Ovary (tissue), 9 donors: ENCODE measurements around the gene LINGO3. TPM values are rescaled to one million over a fixed set of nuclear protein-coding genes. Genes with fewer than 3 reads are reported as not detected.

Experiments used
- DNase-seq, 5 donors: peaks; one replicate each; pipeline ENCODE4 v3.0.0-alpha.2; 2019 to 2020
- H3K27ac ChIP-seq, 2 donors: fragments of 200-600 bp; one replicate each; pipeline versions ENCODE4 v1.5.1 to v1.8.0; 2019 to 2022
- H3K27me3 ChIP-seq: fragments of 200-600 bp; one replicate; pipeline ENCODE4 v1.8.0; 2022
- H3K36me3 ChIP-seq: fragments of 200-600 bp; sonication (generic); one replicate; pipeline ENCODE4 v1.5.1; 2019
- H3K4me1 ChIP-seq: one replicate; pipeline ENCODE4 v1.8.1; 2013; ENCODE audit warnings: mild to moderate bottlenecking, moderate library complexity; ENCODE audit not compliant: insufficient read depth
- H3K4me3 ChIP-seq: fragments of 200-600 bp; sonication (generic); one replicate; pipeline ENCODE4 v1.5.1; 2017
- H3K9me3 ChIP-seq, 2 donors: fragments of 200-600 bp in 1 of 2; sonication (generic) in 1 of 2; one replicate each; pipeline versions ENCODE4 v1.5.1 to v1.8.1; 2013 to 2019; ENCODE audit warnings: mild to moderate bottlenecking in 1 of 2, moderate library complexity in 1 of 2
- EP300 ChIP-seq: sonication (generic); formaldehyde crosslinking; IDR thresholded peaks from one replicate; pipeline ENCODE4 v1.6.1; 2017; ENCODE audit warnings: antibody characterized with exemption
- WGBS, 3 donors: extraction: QIAGEN DNeasy Blood & Tissue Kit in 1 of 3; methylation state at CpG; one replicate each; pipeline versions ENCODE4 v1.1.5 to v1.1.7; 2013 to 2017; 5-methylcytosine and 5-hydroxymethylcytosine counted together
- intact Hi-C, 4 donors: fragments of 100-400 bp; cut with DNase I; formaldehyde crosslinking; loops; one replicate each; pipeline versions ENCODE4 v1.11.0 to v1.15.1; 2022 to 2023
- polyA plus RNA-seq, 2 donors: library from polyadenylated mRNA; stranded (reverse); fragments of 200-250 nt in 1 of 2; fragments of 350-450 nt in 1 of 2; fragmentation: Illumina TruSeq in 1 of 2; extraction: RNeasy Lipid Tissue Mini Kit (QIAGEN cat#74804) in 1 of 2; gene quantifications; one replicate each; pipeline ENCODE4 v1.2.3, GENCODE V29; 2013 to 2014
- total RNA-seq, 7 donors: library from RNA; depleted of rRNA in 2 of 7; stranded (reverse); fragments of >200 nt in 2 of 7; fragmentation: NEBNext Ultra II Directional in 3 of 7; extraction: Animal tissue kit (Norgen Biotek cat#: 25700) in 3 of 7; gene quantifications; one replicate each; pipeline versions ENCODE4 v1.1.0 to v1.2.4, GENCODE V29; 2016 to 2023
- TF ChIP-seq, protein P1 (sequence below), 3 donors: fragments of 450-650 bp in 2 of 3; fragments of 200-600 bp in 1 of 3; IDR thresholded peaks; one replicate each; pipeline versions ENCODE4 v1.5.1 to v1.8.0; 2016 to 2022; ENCODE audit warnings: antibody characterized with exemption in 3 of 3, mild to moderate bottlenecking in 1 of 3
- donor health status: DM: no; HTN: no; CAD: no; lungs with moderate emphysema.
- donor health status: DM: no; HTN: no; CAD: no.
- donor health status: Bipolar disorder and iron deficiency.
- donor health status: DM: yes; HTN: yes; CAD: no.
- donor health status: DM: no; HTN: no; CAD: no.
- donor health status: DM: yes; HTN: yes; CAD: no.

The LINGO3 gene
- total and polyA plus RNA-seq, 9 donors: not detected

DNA sequence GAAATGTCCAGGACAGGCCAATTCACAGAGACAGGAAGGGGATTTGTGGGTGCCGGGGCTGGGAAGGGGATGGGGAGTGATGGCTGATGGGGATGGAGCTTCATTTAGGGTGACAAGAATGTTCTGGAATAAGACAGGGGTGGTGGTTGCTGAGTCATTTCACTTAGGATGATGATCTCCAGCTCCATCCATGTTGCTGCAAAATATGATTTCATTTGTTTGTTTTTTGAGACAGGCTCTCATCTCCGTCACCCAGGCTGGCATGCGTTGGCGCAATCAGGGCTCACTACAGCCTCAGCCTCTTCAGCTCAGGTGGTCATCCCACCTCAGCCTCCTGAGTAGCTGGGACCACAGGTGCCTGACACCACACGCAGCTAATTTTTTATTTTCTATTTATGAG, 48.6 kb downstream of the LINGO3 start:
- Histone ChIP-seq H3K27ac (no peak overlapping the region), H3K27me3 (no peaks in the 10 kb centered on the region), H3K36me3 (no peaks in the 10 kb centered on the region), H3K4me1 (no peaks in the 10 kb centered on the region), H3K4me3 (no peak overlapping the region), H3K9me3 (no peaks in the 10 kb centered on the region)
- intact Hi-C loops: no loop called here
- DNase-seq: no peak
- 89 to 92% (median 90%) methylated on average over 5 of the region's 5 CpGs for WGBS, 3 donors
- TF ChIP-seq, protein P1, sequence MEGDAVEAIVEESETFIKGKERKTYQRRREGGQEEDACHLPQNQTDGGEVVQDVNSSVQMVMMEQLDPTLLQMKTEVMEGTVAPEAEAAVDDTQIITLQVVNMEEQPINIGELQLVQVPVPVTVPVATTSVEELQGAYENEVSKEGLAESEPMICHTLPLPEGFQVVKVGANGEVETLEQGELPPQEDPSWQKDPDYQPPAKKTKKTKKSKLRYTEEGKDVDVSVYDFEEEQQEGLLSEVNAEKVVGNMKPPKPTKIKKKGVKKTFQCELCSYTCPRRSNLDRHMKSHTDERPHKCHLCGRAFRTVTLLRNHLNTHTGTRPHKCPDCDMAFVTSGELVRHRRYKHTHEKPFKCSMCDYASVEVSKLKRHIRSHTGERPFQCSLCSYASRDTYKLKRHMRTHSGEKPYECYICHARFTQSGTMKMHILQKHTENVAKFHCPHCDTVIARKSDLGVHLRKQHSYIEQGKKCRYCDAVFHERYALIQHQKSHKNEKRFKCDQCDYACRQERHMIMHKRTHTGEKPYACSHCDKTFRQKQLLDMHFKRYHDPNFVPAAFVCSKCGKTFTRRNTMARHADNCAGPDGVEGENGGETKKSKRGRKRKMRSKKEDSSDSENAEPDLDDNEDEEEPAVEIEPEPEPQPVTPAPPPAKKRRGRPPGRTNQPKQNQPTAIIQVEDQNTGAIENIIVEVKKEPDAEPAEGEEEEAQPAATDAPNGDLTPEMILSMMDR (IDR thresholded peaks at IDR 0.05): no peak
- no peak for TF ChIP-seq EP300

Other genes with a start within 250 kb of the LINGO3 start
- gene MOB3A, start 211.8 kb downstream of the LINGO3 start, total RNA-seq: 10 to 100 TPM; 16.6 to 61.5 (median 47.8) TPM
- 10 to 100 TPM; 21.1 to 22.5 TPM for gene MOB3A, start 211.8 kb downstream of the LINGO3 start, polyA plus RNA-seq
- 10 to 100 TPM in 5 of 7 donors, 1 to 10 TPM in 2; 4.5 to 24.5 (median 10.7) TPM for gene IZUMO4, start 211.2 kb downstream of the LINGO3 start, total RNA-seq
- 10 to 100 TPM in 1 of 2 donors, 1 to 10 TPM in 1; 1.8 to 31.7 TPM for gene IZUMO4, start 211.2 kb downstream of the LINGO3 start, polyA plus RNA-seq
- gene AP3D1, start 156.6 kb downstream of the LINGO3 start, total RNA-seq: 100 to 1,000 TPM in 1 of 7 donors, 10 to 100 TPM in 6; 36.7 to 102 (median 75.4) TPM
- gene AP3D1, start 156.6 kb downstream of the LINGO3 start, polyA plus RNA-seq: 10 to 100 TPM; 43.5 to 49.9 TPM
- gene DOT1L, start 144.2 kb downstream of the LINGO3 start, total RNA-seq: 10 to 100 TPM in 6 of 7 donors, 1 to 10 TPM in 1; 6.7 to 28.9 (median 21.3) TPM
- 1 to 10 TPM; 2.4 to 5.4 TPM for gene DOT1L, start 144.2 kb downstream of the LINGO3 start, polyA plus RNA-seq
- gene PLEKHJ1, start 71.8 kb downstream of the LINGO3 start, total RNA-seq: 10 to 100 TPM; 39.0 to 55.2 (median 46.8) TPM
- 10 to 100 TPM; 17.1 to 57.9 TPM for gene PLEKHJ1, start 71.8 kb downstream of the LINGO3 start, polyA plus RNA-seq
- gene SF3A2, start 71.3 kb downstream of the LINGO3 start, total RNA-seq: 100 to 1,000 TPM in 3 of 7 donors, 10 to 100 TPM in 4; 33.0 to 137 (median 89.8) TPM
- 10 to 100 TPM; 13.7 to 95.7 TPM for gene SF3A2, start 71.3 kb downstream of the LINGO3 start, polyA plus RNA-seq
- 1 to 10 TPM in 6 of 7 donors, under 1 TPM in 1; 0.80 to 3.9 (median 1.3) TPM for gene AMH, start 58.8 kb downstream of the LINGO3 start, total RNA-seq
- gene AMH, start 58.8 kb downstream of the LINGO3 start, polyA plus RNA-seq: 10 to 100 TPM in 1 of 2 donors, not detected in 1; 12.0 TPM
- gene JSRP1, start 51.7 kb downstream of the LINGO3 start, total RNA-seq: under 1 TPM in 4 of 7 donors, not detected in 3; 0.30 to 0.92 (median 0.41) TPM
- gene JSRP1, start 51.7 kb downstream of the LINGO3 start, polyA plus RNA-seq: under 1 TPM in 1 of 2 donors, not detected in 1; 0.31 TPM
- under 1 TPM in 5 of 7 donors, not detected in 2; 0.11 to 0.62 (median 0.35) TPM for gene PEAK3, start 26.0 kb downstream of the LINGO3 start, total RNA-seq
- gene PEAK3, start 26.0 kb downstream of the LINGO3 start, polyA plus RNA-seq: under 1 TPM in 1 of 2 donors, not detected in 1; 0.10 TPM
- 100 to 1,000 TPM in 2 of 7 donors, 10 to 100 TPM in 5; 59.4 to 159 (median 79.6) TPM for gene LSM7, start 20.4 kb upstream of the LINGO3 start, total RNA-seq
- gene LSM7, start 20.4 kb upstream of the LINGO3 start, polyA plus RNA-seq: 100 to 1,000 TPM in 1 of 2 donors, 10 to 100 TPM in 1; 31.8 to 196 TPM
- gene SPPL2B, start 20.5 kb upstream of the LINGO3 start, total RNA-seq: 10 to 100 TPM; 33.5 to 66.6 (median 48.6) TPM
- 10 to 100 TPM in 1 of 2 donors, 1 to 10 TPM in 1; 1.5 to 39.7 TPM for gene SPPL2B, start 20.5 kb upstream of the LINGO3 start, polyA plus RNA-seq
- gene TMPRSS9, start 52.1 kb upstream of the LINGO3 start, total RNA-seq: under 1 TPM in 6 of 7 donors, not detected in 1; 0.07 to 0.51 (median 0.23) TPM
- gene TMPRSS9, start 52.1 kb upstream of the LINGO3 start, polyA plus RNA-seq: under 1 TPM; 0.05 to 0.13 TPM
- gene TIMM13, start 119.4 kb upstream of the LINGO3 start, total RNA-seq: 10 to 100 TPM; 19.3 to 72.3 (median 61.6) TPM
- 10 to 100 TPM in 1 of 2 donors, 1 to 10 TPM in 1; 2.7 to 46.1 TPM for gene TIMM13, start 119.4 kb upstream of the LINGO3 start, polyA plus RNA-seq
- gene LMNB2, start 148.8 kb upstream of the LINGO3 start, total RNA-seq: 10 to 100 TPM in 6 of 7 donors, 1 to 10 TPM in 1; 8.0 to 40.9 (median 25.6) TPM
- 10 to 100 TPM; 15.3 to 17.4 TPM for gene LMNB2, start 148.8 kb upstream of the LINGO3 start, polyA plus RNA-seq
- gene GADD45B, start 168.0 kb upstream of the LINGO3 start, total RNA-seq: 100 to 1,000 TPM in 2 of 7 donors, 10 to 100 TPM in 5; 47.0 to 414 (median 73.9) TPM
- 100 to 1,000 TPM in 1 of 2 donors, 10 to 100 TPM in 1; 17.8 to 120 TPM for gene GADD45B, start 168.0 kb upstream of the LINGO3 start, polyA plus RNA-seq